H1 (cell line): ENCODE results near the gene SEMA7A. TPM values are rescaled to one million over a fixed set of nuclear protein-coding genes. Genes with fewer than 3 reads are reported as not detected.

Experiments used
- CTCF ChIA-PET: fragments of 300-600 bp; sonication (Branson Sonifier 250); formaldehyde crosslinking; loops from one replicate; lab custom pipeline; 2021; ENCODE audit not compliant: partially characterized antibody; lab: Charles Lee
- POLR2A ChIA-PET: fragments of 300-600 bp; sonication (Branson Sonifier 250); formaldehyde crosslinking; loops from one replicate; lab custom pipeline; 2021; ENCODE audit warnings: inconsistent platforms; ENCODE audit not compliant: partially characterized antibody; lab: Charles Lee
- DNase-seq, 2 experiments: peaks; one replicate each; pipeline versions ENCODE4 v3.0.0 to v3.0.0-alpha.2; 2010 to 2022; ENCODE audit warnings: low spot score in 2 of 2, low read depth in 1 of 2, mixed read lengths in 1 of 2
- FAIRE-seq: peaks from 2 replicates; lab custom pipeline; 2011; peaks lifted over from hg19 to GRCh38; lab: Jason Lieb, UNC
- H2AFZ ChIP-seq: 2 replicates; pipeline ENCODE4 v1.8.1; 2012; ENCODE audit warnings: low read length, inconsistent platforms
- H2AK5ac ChIP-seq: 2 replicates; pipeline ENCODE4 v1.6.1; 2013; ENCODE audit warnings: low read depth, low read length
- H2BK120ac ChIP-seq: replicated peaks from 2 replicates; pipeline ENCODE3; 2013; ENCODE audit warnings: low read depth, low read length, inconsistent platforms
- H2BK12ac ChIP-seq: 2 replicates; pipeline ENCODE4 v1.6.1; 2013; ENCODE audit warnings: low read depth, low read length
- H2BK15ac ChIP-seq: 2 replicates; pipeline ENCODE4 v1.6.1; 2013; ENCODE audit warnings: low read length
- H2BK20ac ChIP-seq: 2 replicates; pipeline ENCODE4 v1.6.1; 2013; ENCODE audit warnings: low read length
- H2BK5ac ChIP-seq: 2 replicates; pipeline ENCODE4 v1.6.1; 2013; ENCODE audit warnings: low read depth, low read length
- H3K14ac ChIP-seq: 2 replicates; pipeline ENCODE4 v1.6.1; 2013; ENCODE audit warnings: inconsistent platforms; ENCODE audit not compliant: insufficient read length
- H3K18ac ChIP-seq: 2 replicates; pipeline ENCODE4 v1.6.1; 2013; ENCODE audit warnings: low read length; ENCODE audit errors: extremely low read depth
- H3K23ac ChIP-seq: 2 replicates; pipeline ENCODE4 v1.6.1; 2013; ENCODE audit warnings: inconsistent platforms; ENCODE audit not compliant: insufficient read length
- H3K23me2 ChIP-seq: 2 replicates; pipeline ENCODE4 v1.6.1; 2013; ENCODE audit warnings: low read depth, low read length
- H3K27ac ChIP-seq: 2 replicates; pipeline ENCODE4 v1.6.1; 2011; ENCODE audit warnings: low read depth, low read length, inconsistent platforms
- H3K27me3 ChIP-seq, 4 experiments: replicated peaks in 1 of 4; 1 replicate in 1 of 4; 2 replicates in 3 of 4; pipeline versions ENCODE4 v1.6.1 to v1.8.1; 2011 to 2013; ENCODE audit warnings: low read length in 3 of 4, mild to moderate bottlenecking in 3 of 4, inconsistent platforms in 2 of 4, mixed read lengths in 2 of 4, moderate library complexity in 1 of 4; ENCODE audit not compliant: control insufficient read depth in 3 of 4, insufficient read depth in 3 of 4; ENCODE audit errors: extremely low read depth in 1 of 4
- H3K36me3 ChIP-seq, 4 experiments: 2 replicates each; pipeline versions ENCODE4 v1.6.1 to v1.8.1; 2011 to 2013; ENCODE audit warnings: mild to moderate bottlenecking in 4 of 4, low read length in 3 of 4, moderate library complexity in 2 of 4, control low read depth in 1 of 4, inconsistent platforms in 1 of 4; ENCODE audit not compliant: insufficient read depth in 4 of 4, control insufficient read depth in 2 of 4
- H3K4ac ChIP-seq: replicated peaks from 2 replicates; pipeline ENCODE3; 2013; ENCODE audit warnings: low read length, low read depth, mixed read lengths, inconsistent platforms; ENCODE audit not compliant: insufficient read length
- H3K4me1 ChIP-seq, 4 experiments: replicated peaks in 1 of 4; 1 replicate in 1 of 4; 2 replicates in 3 of 4; pipeline versions ENCODE4 v1.6.1 to v1.8.1; 2011 to 2013; ENCODE audit warnings: low read length in 3 of 4, inconsistent platforms in 2 of 4, mixed read lengths in 1 of 4; ENCODE audit not compliant: insufficient read depth in 4 of 4, control insufficient read depth in 3 of 4
- H3K4me2 ChIP-seq, 2 experiments: 2 replicates each; pipeline versions ENCODE4 v1.6.1 to v1.8.1; 2011 to 2013; ENCODE audit warnings: low read depth in 2 of 2, low read length in 2 of 2, control low read depth in 1 of 2, inconsistent platforms in 1 of 2, mild to moderate bottlenecking in 1 of 2; ENCODE audit not compliant: insufficient read depth in 1 of 2
- H3K4me3 ChIP-seq, 4 experiments: fragments of 200-600, 300-600 bp in 1 of 4; sonication (generic), shearing (Covaris generic), sonication (Bioruptor Twin) in 1 of 4; 2 replicates each; pipeline versions ENCODE4 v1.5.1 to v1.8.1; 2011 to 2016; ENCODE audit warnings: low read length in 4 of 4, low read depth in 3 of 4, control low read depth in 2 of 4, inconsistent platforms in 2 of 4, mild to moderate bottlenecking in 2 of 4, mixed read lengths in 1 of 4, moderate library complexity in 1 of 4; ENCODE audit not compliant: insufficient read depth in 2 of 4; ENCODE audit errors: extremely low read depth in 1 of 4
- H3K56ac ChIP-seq: replicated peaks from 2 replicates; pipeline ENCODE3; 2013; ENCODE audit warnings: low read depth, mild to moderate bottlenecking, mixed read lengths, low read length, inconsistent platforms; ENCODE audit not compliant: insufficient read length
- H3K79me1 ChIP-seq: 2 replicates; pipeline ENCODE4 v1.6.1; 2013; ENCODE audit warnings: low read depth, low read length, control low read depth
- H3K79me2 ChIP-seq, 2 experiments: 2 replicates each; pipeline versions ENCODE4 v1.6.1 to v1.8.1; 2012 to 2013; ENCODE audit warnings: low read length in 2 of 2, mild to moderate bottlenecking in 2 of 2, inconsistent platforms in 1 of 2; ENCODE audit not compliant: insufficient read depth in 2 of 2, control insufficient read depth in 1 of 2
- H3K9ac ChIP-seq, 4 experiments: replicated peaks in 1 of 4; 1 replicate in 1 of 4; 2 replicates in 3 of 4; pipeline versions ENCODE4 v1.6.1 to v1.8.1; 2011 to 2013; ENCODE audit warnings: low read depth in 3 of 4, low read length in 3 of 4, control low read depth in 2 of 4, mild to moderate bottlenecking in 2 of 4, moderate library complexity in 2 of 4, inconsistent platforms in 1 of 4; ENCODE audit errors: extremely low read depth in 1 of 4
- H3K9me3 ChIP-seq, 2 experiments: 2 replicates each; pipeline versions ENCODE4 v1.6.1 to v1.8.1; 2012 to 2013; ENCODE audit warnings: mild to moderate bottlenecking in 2 of 2, moderate library complexity in 2 of 2, control low read depth in 1 of 2, inconsistent platforms in 1 of 2, low read depth in 1 of 2, low read length in 1 of 2, mixed read lengths in 1 of 2; ENCODE audit not compliant: insufficient read depth in 2 of 2
- H4K20me1 ChIP-seq, 2 experiments: replicated peaks in 1 of 2; 2 replicates each; pipeline versions ENCODE3 to v1.8.1; 2011 to 2013; ENCODE audit warnings: inconsistent platforms in 2 of 2, low read length in 2 of 2, mild to moderate bottlenecking in 1 of 2; ENCODE audit not compliant: insufficient read depth in 2 of 2, control insufficient read depth in 1 of 2
- H4K5ac ChIP-seq: 2 replicates; pipeline ENCODE4 v1.6.1; 2013; ENCODE audit warnings: low read length, low read depth, mixed read lengths, inconsistent platforms; ENCODE audit not compliant: insufficient read length
- H4K8ac ChIP-seq: 2 replicates; pipeline ENCODE4 v1.8.0; 2013; ENCODE audit warnings: mild to moderate bottlenecking, moderate library complexity, low read length, inconsistent platforms; ENCODE audit not compliant: insufficient read depth; ENCODE audit errors: extremely low read depth
- H4K91ac ChIP-seq: replicated peaks from 2 replicates; pipeline ENCODE3; 2013; ENCODE audit warnings: low read length, mixed read lengths, inconsistent platforms; ENCODE audit not compliant: insufficient read length
- ASH2L ChIP-seq: fragments of 200-600, 300-600 bp; sonication (generic); IDR thresholded peaks from one replicate; pipeline ENCODE4 v1.7.1; 2017; ENCODE audit warnings: low read length
- CBX8 ChIP-seq: fragments of 300-800, 300-1000 bp; sonication (generic); IDR thresholded peaks from 2 replicates; pipeline ENCODE4 v1.7.1; 2016; ENCODE audit warnings: low read depth, low read length, borderline replicate concordance
- CEBPB ChIP-seq: IDR thresholded peaks from 2 replicates; pipeline ENCODE4 v1.6.1; 2012; ENCODE audit warnings: low read depth, low read length
- FOSL1 ChIP-seq: IDR thresholded peaks from 2 replicates; pipeline ENCODE4 v1.6.1; 2011; ENCODE audit warnings: mild to moderate bottlenecking, low read depth, low read length, moderate library complexity; ENCODE audit not compliant: insufficient read depth
- HDAC2 ChIP-seq, 2 experiments: fragments of 300-600 bp in 1 of 2; sonication (generic) in 1 of 2; IDR thresholded peaks; 2 replicates each; pipeline ENCODE4 v1.6.1; 2011 to 2012; ENCODE audit warnings: low read depth in 2 of 2, low read length in 2 of 2, mild to moderate bottlenecking in 2 of 2, moderate library complexity in 2 of 2, borderline replicate concordance in 1 of 2, inconsistent platforms in 1 of 2
- KDM1A ChIP-seq: fragments of 200-600, 300-600 bp; sonication (generic); IDR thresholded peaks from 2 replicates; pipeline ENCODE4 v1.7.1; 2016; ENCODE audit warnings: mild to moderate bottlenecking, low read length, borderline replicate concordance
- KDM4A ChIP-seq: IDR thresholded peaks from one replicate; pipeline ENCODE4 v1.7.1; 2012; ENCODE audit warnings: low read depth, mild to moderate bottlenecking, moderate library complexity, low read length, inconsistent platforms; ENCODE audit not compliant: severe bottlenecking
- RAD21 ChIP-seq, 2 experiments: IDR thresholded peaks in 1 of 2; conservative IDR thresholded peaks in 1 of 2; 2 replicates each; pipeline ENCODE4 v1.6.1; 2011; ENCODE audit warnings: low read depth in 2 of 2, low read length in 2 of 2, improper control_type of control experiment in 1 of 2, inconsistent platforms in 1 of 2, mild to moderate bottlenecking in 1 of 2, moderate library complexity in 1 of 2
- SIRT6 ChIP-seq: IDR thresholded peaks from one replicate; pipeline ENCODE4 v1.7.1; 2012; ENCODE audit warnings: low read length, inconsistent platforms
- SP1 ChIP-seq: IDR thresholded peaks from 2 replicates; pipeline ENCODE4 v1.6.1; 2011; ENCODE audit warnings: low read depth, low read length
- WGBS, 2 experiments: shearing (Covaris generic) in 1 of 2; methylation state at CpG; one replicate each; pipeline versions ENCODE4 v1.1.6 to v1.1.7; 2013 to 2015; ENCODE audit warnings: low lambda C conversion rate in 2 of 2, mixed read lengths in 2 of 2, inconsistent platforms in 1 of 2, low coverage in 1 of 2, missing lambda C conversion rate in 1 of 2; ENCODE audit not compliant: insufficient replicate concordance in 2 of 2, insufficient coverage in 1 of 2, insufficient read length in 1 of 2; ENCODE audit errors: extremely low coverage in 1 of 2, missing lambda C conversion rate in 1 of 2; 5-methylcytosine and 5-hydroxymethylcytosine counted together
- polyA plus RNA-seq, 7 experiments: library from polyadenylated mRNA; depleted of rRNA in 3 of 7; stranded (reverse) in 5 of 7; unstranded in 2 of 7; fragments of >200 nt in 5 of 7; fragments of 200-250 nt in 2 of 7; gene quantifications; 1 replicate in 5 of 7; 2 replicates in 1 of 7; 4 replicates in 1 of 7; pipeline versions ENCODE4 v1.2.1 to v1.2.3, GENCODE V29; 2011 to 2013; ENCODE audit warnings: missing spikeins in 2 of 7, mixed read lengths in 2 of 7
- total RNA-seq: library from RNA; stranded (reverse); fragmentation: NEBNext Ultra II Directional; extraction: Animal tissue kit (Norgen Biotek cat#: 25700); gene quantifications from 2 replicates; pipeline ENCODE4 v1.2.1, GENCODE V29; 2021

The SEMA7A gene
- total and polyA plus RNA-seq, 2 of the 8 experiments (the other 6 are each of a cell fraction or from before 2014, with no cell fraction given), result 10.7 to 15.0 TPM

GRCh38 chr15:74394090-74394846, 39.5 kb downstream of the SEMA7A start:
- FAIRE-seq (no peak), DNase-seq (no peak)
- H3K14ac ChIP-seq, result no peak overlapping the region
- 88% methylated on average over 11 of the region's 11 CpGs; no CpG with 5 or more reads in 1 of the 2 experiments for WGBS, 2 experiments
- H3K36me3 ChIP-seq, result no peaks in the 10 kb centered on the region
- no peaks in the 10 kb centered on the region for H3K79me2 ChIP-seq
- H4K91ac ChIP-seq, result no peak overlapping the region
- H2BK12ac ChIP-seq, result no peak overlapping the region
- H3K23ac ChIP-seq, result no peak overlapping the region
- no peak overlapping the region for H3K4me2 ChIP-seq
- H3K23me2 ChIP-seq, result no peaks in the 10 kb centered on the region; the same call in 1 of the 2 replicates
- H2AFZ ChIP-seq, result no peak overlapping the region
- H2BK5ac ChIP-seq, result no peak overlapping the region
- no peak overlapping the region for H3K18ac ChIP-seq
- no peak overlapping the region for H4K5ac ChIP-seq
- no peaks in the 10 kb centered on the region for H3K27me3 ChIP-seq
- no peaks in the 10 kb centered on the region for H3K9me3 ChIP-seq
- H2BK120ac ChIP-seq, result no peak overlapping the region
- no peak overlapping the region for H3K56ac ChIP-seq
- no peak overlapping the region for H3K27ac ChIP-seq
- H3K4me3 ChIP-seq, result no peak overlapping the region
- H3K4me1 ChIP-seq, result peaks cover 0 to 3% (median under 1%) of the 10 kb centered on the region in 4 experiments; a peak in 4 of 7 replicates
- H4K20me1 ChIP-seq, result no peaks in the 10 kb centered on the region
- TF ChIP-seq CBX8 (no peak), FOSL1 (no peak), SIRT6 (no peak), ASH2L (no peak), KDM4A (no peak), CEBPB (no peak), KDM1A (no peak), HDAC2 (IDR thresholded peaks at IDR 0.05; ENCODE audit: borderline replicate concordance in 1 of 2, low read depth in 2 of 2, low read length in 2 of 2) (no peak), RAD21 (IDR thresholded peaks at IDR 0.05 in 1 of 2, conservative IDR thresholded peaks at IDR 0.05 in 1 of 2; ENCODE audit: low read depth in 2 of 2, low read length in 2 of 2) (no peak), SP1 (no peak)
- no peak overlapping the region for H2AK5ac ChIP-seq
- no peak overlapping the region for H3K4ac ChIP-seq
- H2BK20ac ChIP-seq, result no peak overlapping the region
- CTCF ChIA-PET, result interaction anchor here (1.0 to 36.8 kb wide), 8 partner anchors 9 to 68 kb away, joined by 3 to 1311 read pairs (median 14); partner anchors contain the start of gene SEMA7A
- no peak overlapping the region for H2BK15ac ChIP-seq
- no peak overlapping the region for H3K9ac ChIP-seq
- H4K8ac ChIP-seq, result no peak overlapping the region
- POLR2A ChIA-PET, result interaction anchor here (0.9 to 1.0 kb wide), 2 partner anchors 10 to 40 kb away, joined by 3 read pairs; no protein-coding TSS in a partner anchor
- no peaks in the 10 kb centered on the region for H3K79me1 ChIP-seq
